ENCODE data around the gene CFAP221.

The CFAP221 gene

DNA sequence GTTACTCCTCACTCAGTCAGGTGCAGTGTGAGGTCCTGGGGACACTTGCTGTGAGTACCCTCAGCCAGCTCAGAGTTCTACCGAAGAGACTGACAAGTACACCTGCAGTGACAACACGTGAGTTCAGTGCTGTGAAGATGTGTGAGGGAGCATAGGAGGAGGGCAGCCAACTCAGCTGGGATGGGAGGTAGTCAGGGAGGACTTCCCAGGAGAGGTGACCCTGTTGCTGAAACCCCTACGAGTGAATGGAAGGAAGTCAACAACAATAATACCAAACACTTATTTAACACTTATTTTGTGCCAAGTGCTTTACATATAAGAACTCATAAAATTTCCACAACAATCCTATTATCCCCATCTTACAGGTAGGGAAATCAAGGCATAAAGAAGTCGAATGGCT, 145.0 kb downstream of the CFAP221 start:
- TF ChIP-seq, protein P1, sequence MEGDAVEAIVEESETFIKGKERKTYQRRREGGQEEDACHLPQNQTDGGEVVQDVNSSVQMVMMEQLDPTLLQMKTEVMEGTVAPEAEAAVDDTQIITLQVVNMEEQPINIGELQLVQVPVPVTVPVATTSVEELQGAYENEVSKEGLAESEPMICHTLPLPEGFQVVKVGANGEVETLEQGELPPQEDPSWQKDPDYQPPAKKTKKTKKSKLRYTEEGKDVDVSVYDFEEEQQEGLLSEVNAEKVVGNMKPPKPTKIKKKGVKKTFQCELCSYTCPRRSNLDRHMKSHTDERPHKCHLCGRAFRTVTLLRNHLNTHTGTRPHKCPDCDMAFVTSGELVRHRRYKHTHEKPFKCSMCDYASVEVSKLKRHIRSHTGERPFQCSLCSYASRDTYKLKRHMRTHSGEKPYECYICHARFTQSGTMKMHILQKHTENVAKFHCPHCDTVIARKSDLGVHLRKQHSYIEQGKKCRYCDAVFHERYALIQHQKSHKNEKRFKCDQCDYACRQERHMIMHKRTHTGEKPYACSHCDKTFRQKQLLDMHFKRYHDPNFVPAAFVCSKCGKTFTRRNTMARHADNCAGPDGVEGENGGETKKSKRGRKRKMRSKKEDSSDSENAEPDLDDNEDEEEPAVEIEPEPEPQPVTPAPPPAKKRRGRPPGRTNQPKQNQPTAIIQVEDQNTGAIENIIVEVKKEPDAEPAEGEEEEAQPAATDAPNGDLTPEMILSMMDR (IDR thresholded peaks at IDR 0.05; ENCODE audit: extremely low read depth, insufficient read depth, missing control alignments): no peak
- DNase-seq (ENCODE audit: low spot score): no peak
- in situ Hi-C loops (cut with MboI; ENCODE audit: low pct_unique_long_range_greater_than_20kb, low sequenced_read_pairs, unreplicated experiment): no loop called here

DNA sequence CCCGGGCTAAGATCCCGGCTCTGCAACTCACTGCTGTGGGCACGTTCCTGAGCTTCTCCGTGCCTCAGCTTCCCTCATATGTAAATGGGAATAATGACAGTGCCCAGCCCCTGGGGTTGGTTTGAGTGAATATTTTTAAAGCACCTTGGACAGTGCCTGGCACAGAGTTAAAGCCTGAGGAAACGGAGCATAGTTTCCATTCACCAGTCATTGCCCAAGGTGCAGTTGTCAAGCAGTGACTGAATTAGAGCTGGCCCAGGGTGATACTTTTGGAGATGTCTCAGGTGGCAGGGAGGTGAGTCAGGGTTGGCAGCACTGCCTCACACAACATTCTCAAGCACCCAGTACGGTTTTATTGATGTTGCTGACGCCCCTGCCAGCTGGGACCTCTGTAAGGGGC, 146.9 kb downstream of the CFAP221 start:
- TF ChIP-seq, protein P1 (IDR thresholded peaks at IDR 0.05; ENCODE audit: extremely low read depth, insufficient read depth, missing control alignments): no peak
- in situ Hi-C loops (cut with MboI; ENCODE audit: low pct_unique_long_range_greater_than_20kb, low sequenced_read_pairs, unreplicated experiment): no loop called here
- DNase-seq (ENCODE audit: low spot score): no peak

DNA sequence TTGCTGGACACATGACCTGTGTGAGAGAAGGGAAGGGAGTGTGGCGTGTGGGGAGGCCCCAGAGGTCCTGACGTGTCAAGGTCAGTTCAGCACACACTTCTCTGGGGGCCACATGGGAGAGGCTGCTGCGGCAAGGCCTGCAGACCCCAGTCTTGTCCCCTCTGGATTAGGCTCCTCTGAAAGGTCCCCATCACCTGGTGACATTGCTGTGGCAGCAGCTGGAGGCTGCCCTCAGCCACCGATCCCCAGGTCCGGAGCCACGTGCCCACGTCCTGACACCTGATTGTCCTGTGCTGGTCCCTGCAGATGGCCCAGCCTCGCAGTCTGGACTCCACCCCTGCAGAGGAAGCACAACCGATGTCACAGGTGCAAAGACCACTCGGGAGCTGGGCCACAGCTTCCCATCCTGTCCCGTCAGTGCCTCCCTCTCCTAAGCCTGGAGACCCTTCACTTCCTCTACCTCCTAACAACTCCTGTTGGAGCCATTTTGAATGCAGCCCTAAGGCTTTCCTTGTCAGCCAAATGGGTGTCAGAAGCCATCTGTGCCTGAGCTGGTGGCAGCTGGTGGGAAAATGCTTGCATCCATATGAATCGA, 147.5 kb downstream of the CFAP221 start:
- TF ChIP-seq, protein P1 (IDR thresholded peaks at IDR 0.05; ENCODE audit: extremely low read depth, insufficient read depth, missing control alignments): no peak
- DNase-seq (ENCODE audit: low spot score): no peak
- in situ Hi-C loops (cut with MboI; ENCODE audit: low pct_unique_long_range_greater_than_20kb, low sequenced_read_pairs, unreplicated experiment): no loop called here

DNA sequence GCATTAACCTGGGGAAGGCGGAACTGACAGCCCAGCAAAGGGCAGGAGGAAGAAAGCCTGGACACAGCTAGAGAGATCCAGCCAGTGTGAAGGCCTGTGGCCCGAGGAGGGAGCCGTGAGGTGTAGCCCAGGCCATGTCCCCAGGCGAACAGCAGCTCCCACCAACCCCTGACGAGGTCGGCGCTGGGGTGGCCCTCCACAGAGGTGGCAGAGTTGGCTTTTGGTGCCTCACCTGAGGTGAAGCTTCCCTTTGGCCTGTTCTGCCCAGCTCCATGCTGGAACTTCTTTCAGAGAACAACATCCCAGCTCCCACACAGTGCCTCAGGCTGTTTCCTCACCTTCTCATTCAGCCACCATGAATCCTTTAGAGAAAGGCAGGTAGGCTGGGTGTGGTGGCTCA, 148.1 kb downstream of the CFAP221 start:
- TF ChIP-seq, protein P1 (IDR thresholded peaks at IDR 0.05; ENCODE audit: extremely low read depth, insufficient read depth, missing control alignments): no peak
- in situ Hi-C loops (cut with MboI; ENCODE audit: low pct_unique_long_range_greater_than_20kb, low sequenced_read_pairs, unreplicated experiment): no loop called here
- DNase-seq (ENCODE audit: low spot score): no peak

DNA sequence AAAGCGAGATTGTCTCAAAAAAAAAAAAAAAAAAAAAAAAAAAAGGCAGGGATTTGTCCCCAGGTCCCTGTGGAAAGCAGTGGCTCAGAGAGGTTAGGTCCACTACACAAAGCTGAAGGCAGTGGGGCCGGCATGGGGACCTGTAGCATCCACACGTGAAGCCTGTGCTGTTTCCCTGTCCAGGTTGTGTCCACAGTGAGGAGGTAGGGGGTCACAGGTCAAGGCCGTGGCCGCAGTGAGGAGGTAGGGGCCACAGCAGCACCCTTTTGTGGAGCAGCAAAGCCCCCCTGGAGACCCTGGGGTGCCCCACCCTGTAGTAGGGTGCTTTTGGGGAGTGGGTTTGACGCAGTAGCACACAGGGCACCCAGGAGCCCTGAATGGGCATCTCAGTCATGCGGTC, 148.7 kb downstream of the CFAP221 start:
- DNase-seq (ENCODE audit: low spot score): no peak
- in situ Hi-C loops (cut with MboI; ENCODE audit: low pct_unique_long_range_greater_than_20kb, low sequenced_read_pairs, unreplicated experiment): no loop called here
- TF ChIP-seq, protein P1 (IDR thresholded peaks at IDR 0.05; ENCODE audit: extremely low read depth, insufficient read depth, missing control alignments): no peak

DNA sequence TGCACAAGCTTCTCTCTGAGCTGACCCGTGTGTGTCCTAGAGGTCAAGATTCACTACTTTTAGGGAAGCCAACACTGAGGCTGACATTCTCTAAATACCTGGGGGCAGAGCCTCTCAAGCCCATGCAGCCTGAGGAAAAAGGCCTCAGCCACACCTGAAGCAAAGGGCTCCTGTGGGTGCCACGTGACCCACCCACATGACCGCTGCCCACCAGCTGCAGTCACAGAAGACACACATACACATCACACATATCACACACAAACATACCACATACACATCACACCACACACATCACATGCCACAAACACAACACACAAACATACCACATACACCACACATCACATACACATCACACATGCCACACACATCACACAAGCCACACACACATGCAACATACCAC, 149.3 kb downstream of the CFAP221 start:
- TF ChIP-seq, protein P1 (IDR thresholded peaks at IDR 0.05; ENCODE audit: extremely low read depth, insufficient read depth, missing control alignments): no peak
- in situ Hi-C loops (cut with MboI; ENCODE audit: low pct_unique_long_range_greater_than_20kb, low sequenced_read_pairs, unreplicated experiment): no loop called here
- DNase-seq (ENCODE audit: low spot score): no peak

DNA sequence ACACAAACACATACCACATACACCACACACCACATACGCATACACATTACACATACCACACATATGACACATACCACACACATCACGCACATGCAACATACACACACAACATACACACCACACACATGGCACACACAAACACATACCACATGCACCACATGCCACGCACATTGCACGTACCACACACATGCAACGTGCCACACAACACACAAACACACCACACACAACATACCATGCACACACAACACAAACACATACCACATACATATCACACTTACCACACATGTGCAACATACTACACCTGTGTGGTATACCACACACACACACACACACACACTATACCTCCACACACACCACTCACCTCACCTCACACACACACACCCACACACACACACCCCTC, 149.7 kb downstream of the CFAP221 start:
- TF ChIP-seq, protein P1 (IDR thresholded peaks at IDR 0.05; ENCODE audit: extremely low read depth, insufficient read depth, missing control alignments): no peak
- in situ Hi-C loops (cut with MboI; ENCODE audit: low pct_unique_long_range_greater_than_20kb, low sequenced_read_pairs, unreplicated experiment): no loop called here
- DNase-seq (ENCODE audit: low spot score): no peak

Data from GM13977 (cell line).